Left lung (tissue), 10 donors: ENCODE results near the gene SIPA1L3. TPM values are rescaled to one million over a fixed set of nuclear protein-coding genes. Genes with fewer than 3 reads are reported as not detected.

Source experiments
- ATAC-seq: fragments of 200-7000 bp; cut with Tn5 transposase; one replicate; pipeline ENCODE4 v1.9.1; 2020; ENCODE audit warnings: moderate library complexity
- DNase-seq, 4 donors: peaks; one replicate each; pipeline ENCODE4 v3.0.0-alpha.2; 2013 to 2020
- H3K27ac ChIP-seq, 2 donors: fragments of 200-600 bp; sonication (generic) in 1 of 2; one replicate each; pipeline versions ENCODE4 v1.5.0 to v1.8.0; 2020 to 2021
- H3K27me3 ChIP-seq, 2 donors: fragments of 200-600 bp; sonication (generic) in 1 of 2; one replicate each; pipeline versions ENCODE4 v1.5.0 to v1.8.0; 2020 to 2021
- H3K36me3 ChIP-seq, 2 donors: fragments of 200-600 bp; sonication (generic) in 1 of 2; one replicate each; pipeline versions ENCODE4 v1.5.0 to v1.8.0; 2020 to 2021
- H3K4me1 ChIP-seq, 2 donors: fragments of 200-600 bp; one replicate each; pipeline ENCODE4 v1.8.0; 2021
- H3K4me3 ChIP-seq, 2 donors: fragments of 200-600 bp; sonication (generic) in 1 of 2; one replicate each; pipeline versions ENCODE4 v1.5.0 to v1.8.0; 2020 to 2021; ENCODE audit warnings: mild to moderate bottlenecking in 1 of 2
- H3K9me3 ChIP-seq, 2 donors: fragments of 200-600 bp; sonication (generic) in 1 of 2; one replicate each; pipeline versions ENCODE4 v1.5.0 to v1.8.0; 2020 to 2021
- CTCF ChIP-seq, 2 donors: fragments of 200-600 bp; sonication (generic) in 1 of 2; IDR thresholded peaks; one replicate each; pipeline versions ENCODE4 v1.5.0 to v1.8.0; 2021; ENCODE audit warnings: antibody characterized with exemption in 2 of 2
- intact Hi-C, 2 donors: fragments of 100-400 bp; cut with DNase I; formaldehyde crosslinking; loops; one replicate each; pipeline versions ENCODE4 v1.11.2 to v1.14.2; 2022
- polyA plus RNA-seq, 6 donors: library from polyadenylated mRNA; unstranded; fragments of 120-200 nt; gene quantifications; one replicate each; pipeline ENCODE4 v1.2.1, GENCODE V29; 2013; ENCODE audit not compliant: insufficient read length in 6 of 6
- total RNA-seq, 2 donors: library from RNA; stranded (reverse); fragmentation: NEBNext Ultra II Directional; extraction: Animal tissue kit (Norgen Biotek cat#: 25700); gene quantifications; one replicate each; pipeline ENCODE4 v1.2.1, GENCODE V29; 2021
- donor health status: DM: no; HTN: yes; CAD: no.
- donor health status: DM: no; HTN: no; CAD: no.

The SIPA1L3 gene
- total and polyA plus RNA-seq, 8 donors: 22.7 to 59.0 (median 27.4) TPM

GRCh38 chr19:38082256-38083118 is 175.5 kb downstream of the SIPA1L3 start:
- Histone ChIP-seq H3K27me3 (no peaks in the 10 kb centered on the region), H3K4me1 (peaks cover 4 to 10% of the 10 kb centered on the region in 2 donors), H3K36me3 (peaks cover 0 to 26% of the 10 kb centered on the region in 2 donors), H3K4me3 (no peak overlapping the region), H3K9me3 (no peaks in the 10 kb centered on the region), H3K27ac (no peak overlapping the region)
- peak in 1 of 4 donors; percentile 75 for DNase-seq
- ATAC-seq: no peak
- intact Hi-C loops: no loop called here
- TF ChIP-seq CTCF (IDR thresholded peaks at IDR 0.05): no peak

- no peak overlapping the region for H3K4me3 ChIP-seq
- H3K4me1 ChIP-seq: peaks cover 4 to 10% of the 10 kb centered on the region in 2 donors
- no peak overlapping the region for H3K27ac ChIP-seq
- ATAC-seq (no peak), DNase-seq (no peak)
- H3K27me3 ChIP-seq: no peaks in the 10 kb centered on the region
- intact Hi-C loops: no loop called here
- H3K9me3 ChIP-seq: no peaks in the 10 kb centered on the region
- no peak for TF ChIP-seq CTCF (IDR thresholded peaks at IDR 0.05)
- H3K36me3 ChIP-seq: peaks cover 0 to 36% of the 10 kb centered on the region in 2 donors
These were observed 177.2 kb downstream of the SIPA1L3 start for GRCh38 chr19:38084196-38084595.

- Histone ChIP-seq H3K36me3 (peaks cover 0 to 23% of the 10 kb centered on the region in 2 donors), H3K27me3 (no peaks in the 10 kb centered on the region), H3K9me3 (no peaks in the 10 kb centered on the region), H3K4me3 (no peak overlapping the region), H3K4me1 (no peaks in the 10 kb centered on the region), H3K27ac (no peak overlapping the region)
- DNase-seq (no peak), ATAC-seq (no peak)
- intact Hi-C loops: no loop called here
- TF ChIP-seq CTCF (IDR thresholded peaks at IDR 0.05): no peak
These were observed 182.4 kb downstream of the SIPA1L3 start for GRCh38 chr19:38089440-38089839.

- Histone ChIP-seq H3K36me3 (peaks cover 0 to 23% of the 10 kb centered on the region in 2 donors), H3K9me3 (no peaks in the 10 kb centered on the region), H3K27me3 (no peaks in the 10 kb centered on the region), H3K4me1 (peaks cover 0 to 5% of the 10 kb centered on the region in 2 donors), H3K27ac (no peak overlapping the region), H3K4me3 (no peak overlapping the region)
- ATAC-seq: no peak
- no peak for DNase-seq
- no peak for TF ChIP-seq CTCF (IDR thresholded peaks at IDR 0.05)
- intact Hi-C loops: no loop called here
These were observed 186.1 kb downstream of the SIPA1L3 start for GRCh38 chr19:38093154-38093553.

- ATAC-seq: no peak
- no peak for DNase-seq
- Histone ChIP-seq H3K36me3 (peaks cover 0 to 19% of the 10 kb centered on the region in 2 donors), H3K4me3 (no peak overlapping the region), H3K27ac (no peak overlapping the region), H3K4me1 (peaks cover 0 to 5% of the 10 kb centered on the region in 2 donors), H3K27me3 (no peaks in the 10 kb centered on the region), H3K9me3 (no peaks in the 10 kb centered on the region)
- no peak for TF ChIP-seq CTCF (IDR thresholded peaks at IDR 0.05)
- intact Hi-C loops: no loop called here
These were observed 186.6 kb downstream of the SIPA1L3 start for GRCh38 chr19:38093587-38093986.
